NT2/D1 (cell line): ENCODE data around the gene C6orf62.
A peak's percentile ranks its signal among the peaks of the same experiment; 100 is the strongest.
"Not testable (repeated sequence)": the region's sequence is repeated elsewhere in the genome, so short reads cannot be mapped to it uniquely, and the experiment has no call there.

Experiments used
- DNase-seq: peaks from one replicate; pipeline ENCODE4 v3.0.0-alpha.2; 2011; ENCODE audit warnings: low read depth, low spot score
- H3K27me3 ChIP-seq: 2 replicates; pipeline ENCODE4 v1.6.0; 2011; ENCODE audit warnings: mild to moderate bottlenecking; ENCODE audit not compliant: insufficient read length, insufficient read depth
- H3K36me3 ChIP-seq: 2 replicates; pipeline ENCODE4 v1.6.1; 2011; ENCODE audit warnings: mild to moderate bottlenecking, low read length, mixed read lengths; ENCODE audit not compliant: insufficient read depth, insufficient read length
- H3K4me1 ChIP-seq: 2 replicates; pipeline ENCODE4 v1.5.1; 2011; ENCODE audit not compliant: insufficient read depth, insufficient read length
- H3K4me3 ChIP-seq: 2 replicates; pipeline ENCODE4 v1.5.1; 2011; ENCODE audit warnings: low read depth; ENCODE audit not compliant: insufficient read length
- H3K9ac ChIP-seq: 2 replicates; pipeline ENCODE4 v1.6.0; 2011; ENCODE audit warnings: low read depth; ENCODE audit not compliant: insufficient read length
- H3K9me3 ChIP-seq: 2 replicates; pipeline ENCODE4 v1.5.1; 2011; ENCODE audit warnings: mild to moderate bottlenecking, low read length; ENCODE audit not compliant: insufficient read depth
- SUZ12 ChIP-seq: IDR thresholded peaks from 2 replicates; pipeline ENCODE4 v1.6.1; 2011; ENCODE audit not compliant: insufficient read length, insufficient read depth; ENCODE audit errors: extremely low read depth
- YY1 ChIP-seq: IDR thresholded peaks from 2 replicates; pipeline ENCODE4 v1.6.1; 2011; ENCODE audit not compliant: insufficient read length, insufficient read depth
- ZNF274 ChIP-seq: IDR thresholded peaks from 2 replicates; pipeline ENCODE4 v1.6.1; 2011; ENCODE audit warnings: mild to moderate bottlenecking, low read depth, low read length

Gene C6orf62

DNA sequence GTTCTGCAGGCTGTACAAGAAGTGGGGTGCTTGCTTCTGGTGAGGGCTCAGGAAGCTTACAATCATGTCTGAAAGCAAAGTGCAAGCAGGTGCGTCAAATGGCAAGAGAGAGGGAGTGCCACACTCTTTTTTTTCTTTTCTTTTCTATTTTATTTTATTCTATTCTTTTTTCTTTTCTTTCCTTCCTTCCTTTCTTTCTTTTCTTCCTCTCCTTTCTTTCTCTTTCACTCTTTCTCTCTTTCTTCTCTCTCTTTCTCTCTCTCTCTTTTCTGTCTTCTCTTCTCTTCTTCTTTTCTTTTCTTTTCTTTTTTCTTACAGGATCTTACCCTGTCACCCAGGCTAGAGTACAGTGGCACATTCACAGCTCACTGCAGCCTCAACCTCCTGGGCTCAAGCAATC is 32.5 kb downstream of the C6orf62 start:
- H3K4me3 ChIP-seq: no peak overlapping the region
- no peaks in the 10 kb centered on the region for H3K27me3 ChIP-seq
- no peaks in the 10 kb centered on the region for H3K36me3 ChIP-seq
- H3K4me1 ChIP-seq: no peaks in the 10 kb centered on the region
- H3K9me3 ChIP-seq: no peaks in the 10 kb centered on the region
- TF ChIP-seq ZNF274 (no peak), SUZ12 (no peak)
- no peak for DNase-seq
- H3K9ac ChIP-seq: no peak overlapping the region

DNA sequence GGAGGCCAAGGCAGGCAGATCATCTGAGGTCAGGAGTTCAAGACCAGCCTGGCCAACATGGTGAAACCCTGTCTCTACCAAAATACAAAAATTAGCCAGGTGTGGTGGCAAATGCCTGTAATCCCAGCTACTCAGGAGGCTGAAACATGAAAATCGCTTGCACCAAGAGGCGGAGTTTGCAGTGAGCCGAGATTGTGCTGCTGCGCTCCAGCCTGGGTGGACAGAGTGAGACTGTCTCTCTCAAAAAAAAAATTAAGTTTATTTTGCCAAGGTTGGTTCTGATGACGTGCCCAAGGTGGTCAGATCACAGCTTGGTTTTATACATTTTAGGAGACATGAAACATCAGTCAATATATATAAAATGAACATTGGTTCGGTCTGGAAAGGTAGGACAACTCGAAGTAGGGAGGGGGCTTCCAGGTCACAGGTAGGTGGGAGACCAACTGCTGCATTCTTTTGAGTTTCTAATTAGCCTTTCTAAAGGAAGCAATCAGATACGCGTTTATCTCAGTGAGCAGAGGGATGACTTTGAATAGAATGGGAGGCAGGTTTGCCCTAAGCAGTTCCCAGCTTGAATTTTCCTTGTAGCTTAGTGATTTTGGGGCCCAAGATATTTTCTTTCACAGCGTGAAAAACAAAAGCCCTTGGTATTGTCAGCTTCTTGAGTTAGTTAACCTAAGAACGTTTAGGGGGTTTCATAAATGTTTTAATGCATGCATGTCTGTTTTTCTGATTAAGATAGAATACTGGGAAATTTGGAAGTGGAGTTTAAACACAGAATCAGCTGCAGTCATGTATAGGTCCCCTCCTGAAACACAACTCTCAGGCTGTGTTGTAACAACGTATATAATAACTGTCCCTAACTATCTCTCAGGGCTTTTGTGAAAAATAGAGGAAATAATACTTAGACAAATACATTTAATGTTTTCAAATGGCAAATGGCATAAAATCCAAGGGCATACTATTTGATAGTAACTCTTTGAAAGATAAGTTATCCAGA is 35.4 kb downstream of the C6orf62 start:
- Histone ChIP-seq H3K4me1 (no peaks in the 10 kb centered on the region), H3K27me3 (no peaks in the 10 kb centered on the region), H3K36me3 (no peaks in the 10 kb centered on the region), H3K9me3 (no peaks in the 10 kb centered on the region), H3K4me3 (no peak overlapping the region), H3K9ac (no peak overlapping the region)
- TF ChIP-seq SUZ12 (no peak), ZNF274 (no peak), YY1 (no peak)
- peak; percentile 39 for DNase-seq

DNA sequence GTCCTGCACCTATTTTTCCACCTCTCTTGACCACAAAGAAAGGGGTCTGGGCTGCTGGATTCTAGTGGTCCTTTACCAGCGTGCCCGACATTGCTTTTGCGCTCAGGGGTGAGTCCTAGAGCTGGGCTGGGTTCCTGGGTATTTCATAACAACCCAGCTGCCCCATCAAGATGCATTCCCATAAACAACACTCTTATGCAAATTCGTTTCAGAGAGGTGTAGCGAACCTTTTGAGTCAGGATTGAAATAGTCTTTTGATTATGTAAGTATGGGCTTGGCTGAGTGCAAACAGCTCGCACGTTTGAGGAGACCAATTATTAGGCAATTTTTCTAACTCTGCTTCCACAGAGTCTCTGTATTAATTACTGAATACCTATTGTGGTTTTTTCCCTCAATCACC is 38.4 kb downstream of the C6orf62 start:
- Histone ChIP-seq H3K36me3 (no peaks in the 10 kb centered on the region), H3K4me3 (no peak overlapping the region), H3K27me3 (no peaks in the 10 kb centered on the region), H3K9ac (no peak overlapping the region), H3K9me3 (no peaks in the 10 kb centered on the region), H3K4me1 (no peaks in the 10 kb centered on the region)
- no peak for TF ChIP-seq YY1
- no peak for TF ChIP-seq SUZ12
- no peak for TF ChIP-seq ZNF274
- no peak for DNase-seq

DNA sequence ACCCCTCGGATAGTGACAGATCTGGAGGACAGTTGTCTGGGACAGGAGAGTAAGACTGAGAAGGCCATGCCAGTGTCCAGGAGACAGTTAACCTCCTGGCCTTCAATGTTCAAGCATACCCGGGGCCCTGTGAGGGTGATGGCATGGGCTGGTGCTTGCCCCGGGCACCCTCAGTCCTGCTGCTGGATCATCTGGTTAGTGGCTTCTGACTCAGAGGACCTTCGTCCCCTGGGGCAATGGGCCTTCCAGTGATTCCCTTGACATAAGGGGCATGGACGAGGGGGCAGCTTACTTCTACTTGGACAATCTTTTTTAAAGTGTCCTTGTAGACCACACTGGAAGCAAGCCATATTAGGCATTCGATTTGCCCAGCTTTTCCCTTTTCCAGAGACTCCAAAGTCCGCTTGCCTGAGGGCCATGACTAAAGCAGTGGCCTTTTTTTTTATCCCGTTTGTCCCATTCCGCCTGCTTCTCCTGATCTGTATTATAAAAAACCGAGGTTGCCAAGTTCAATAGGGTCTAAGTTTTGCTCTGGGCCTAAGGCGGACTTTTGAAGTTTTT is 40.1 kb downstream of the C6orf62 start:
- H3K4me3 ChIP-seq, H3K27me3 ChIP-seq, H3K4me1 ChIP-seq, H3K9me3 ChIP-seq, H3K36me3 ChIP-seq, DNase-seq, H3K9ac ChIP-seq: not testable (repeated sequence)

DNA sequence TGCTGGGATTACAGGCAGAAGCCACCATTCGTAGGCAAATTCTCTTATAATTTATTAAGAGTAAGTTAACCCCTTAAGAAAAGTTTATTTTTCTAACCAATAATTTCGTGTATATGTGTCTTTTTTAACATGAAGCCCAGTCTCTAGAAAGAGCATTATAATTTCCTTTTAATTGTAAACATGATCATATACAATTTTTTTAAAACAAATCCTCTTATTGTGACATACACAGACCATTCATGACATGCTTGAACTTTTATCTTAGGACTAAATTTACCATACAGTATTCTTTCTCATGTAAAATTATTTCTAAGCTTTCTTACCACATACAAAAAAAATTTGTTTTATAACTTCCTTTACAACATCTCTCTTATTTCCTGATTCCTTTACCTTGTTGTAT is 45.3 kb downstream of the C6orf62 start:
- Histone ChIP-seq H3K9me3 (peaks cover 51% of the 10 kb centered on the region), H3K4me3 (no peak overlapping the region), H3K27me3 (no peaks in the 10 kb centered on the region), H3K4me1 (no peaks in the 10 kb centered on the region), H3K36me3 (peaks cover 3% of the 10 kb centered on the region), H3K9ac (no peak overlapping the region)
- DNase-seq: no peak
- TF ChIP-seq ZNF274 (no peak), YY1 (no peak), SUZ12 (no peak)

DNA sequence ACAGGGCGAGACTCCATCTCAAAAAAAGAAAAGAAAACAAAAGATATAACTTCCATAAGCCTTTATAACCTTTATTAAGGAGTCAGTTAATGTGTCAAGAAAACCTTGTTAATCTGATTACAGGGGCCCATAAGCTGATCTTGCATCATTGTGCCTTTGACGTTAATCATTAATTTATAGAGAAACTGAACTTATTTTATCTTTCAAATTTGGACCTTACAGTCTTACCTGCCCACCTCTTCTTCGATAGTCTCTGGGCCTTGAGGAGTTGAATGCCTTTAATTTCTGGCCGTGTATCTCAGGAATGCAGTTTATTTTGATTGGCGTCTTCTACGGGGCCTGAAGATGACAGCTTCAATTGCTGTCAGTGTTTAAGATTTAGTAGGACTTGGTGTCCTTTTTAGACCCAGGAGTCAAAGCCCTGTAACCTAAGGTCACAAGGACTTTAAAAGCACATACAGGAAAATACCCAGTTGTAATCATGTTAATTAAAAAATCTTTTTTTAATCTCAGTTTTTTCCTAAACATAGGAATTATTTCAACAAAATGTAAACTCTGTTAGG is 46.3 kb downstream of the C6orf62 start:
- no peak for DNase-seq
- Histone ChIP-seq H3K36me3 (peaks cover 3% of the 10 kb centered on the region), H3K27me3 (no peaks in the 10 kb centered on the region), H3K4me1 (no peaks in the 10 kb centered on the region), H3K4me3 (no peak overlapping the region), H3K9ac (no peak overlapping the region), H3K9me3 (peaks cover 56% of the 10 kb centered on the region)
- TF ChIP-seq YY1 (no peak), SUZ12 (no peak), ZNF274 (no peak)

DNA sequence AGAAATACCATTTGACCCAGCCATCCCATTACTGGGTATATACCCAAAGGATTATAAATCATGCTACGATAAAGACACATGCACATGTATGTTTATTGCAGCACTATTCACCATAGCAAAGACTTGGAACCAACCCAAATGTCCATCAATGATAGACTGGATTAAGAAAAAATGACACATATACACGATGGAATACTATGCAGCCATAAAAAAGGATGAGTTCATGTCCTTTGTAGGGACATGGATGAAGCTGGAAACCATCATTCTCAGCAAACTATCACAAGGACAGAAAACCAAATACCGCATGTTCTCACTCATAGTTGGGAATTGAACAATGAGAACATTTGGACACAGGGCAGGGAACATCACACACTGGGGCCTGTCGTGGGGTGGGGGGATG is 47.9 kb downstream of the C6orf62 start:
- H3K27me3 ChIP-seq, H3K4me3 ChIP-seq, H3K36me3 ChIP-seq, H3K9ac ChIP-seq, DNase-seq, H3K4me1 ChIP-seq: not testable (repeated sequence)
- peaks cover 56% of the 10 kb centered on the region for H3K9me3 ChIP-seq

DNA sequence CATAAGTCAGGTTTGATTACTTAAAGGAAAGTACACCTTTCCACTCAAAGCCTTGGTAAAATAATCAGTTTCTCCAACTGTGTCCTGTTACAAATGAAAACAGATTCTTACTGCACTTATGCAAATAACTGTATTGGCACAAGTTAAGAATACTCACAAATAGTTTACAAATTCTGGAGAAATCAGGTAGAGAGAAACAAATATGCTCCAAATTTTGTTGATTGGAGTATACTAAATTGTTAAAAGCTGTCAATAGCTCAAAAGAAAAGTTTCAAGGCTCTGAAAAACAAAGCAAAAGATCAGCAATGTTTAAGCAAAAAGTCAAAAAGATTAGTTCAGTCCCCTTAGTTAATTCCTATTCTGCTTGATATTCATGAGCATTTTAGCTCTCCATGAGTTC is 48.5 kb downstream of the C6orf62 start:
- not testable (repeated sequence) for H3K36me3 ChIP-seq, H3K9ac ChIP-seq, H3K27me3 ChIP-seq, DNase-seq, H3K4me3 ChIP-seq, H3K4me1 ChIP-seq
- peaks cover 56% of the 10 kb centered on the region for H3K9me3 ChIP-seq
